Lower leg skin (tissue), 3 donors: ENCODE data around the gene IRAK4.

Source experiments
- POLR2A ChIP-seq, 2 donors: fragments of 450-650 bp; IDR thresholded peaks; one replicate each; pipeline ENCODE4 v1.6.1; 2016 to 2017; ENCODE audit warnings: antibody characterized with exemption in 2 of 2, mild to moderate bottlenecking in 1 of 2, moderate library complexity in 1 of 2
- TF ChIP-seq, protein P1 (sequence below), 3 donors: fragments of 450-650 bp; IDR thresholded peaks; one replicate each; pipeline ENCODE4 v1.5.1; 2016; ENCODE audit warnings: antibody characterized with exemption in 3 of 3, mild to moderate bottlenecking in 3 of 3, moderate library complexity in 2 of 3

DNA sequence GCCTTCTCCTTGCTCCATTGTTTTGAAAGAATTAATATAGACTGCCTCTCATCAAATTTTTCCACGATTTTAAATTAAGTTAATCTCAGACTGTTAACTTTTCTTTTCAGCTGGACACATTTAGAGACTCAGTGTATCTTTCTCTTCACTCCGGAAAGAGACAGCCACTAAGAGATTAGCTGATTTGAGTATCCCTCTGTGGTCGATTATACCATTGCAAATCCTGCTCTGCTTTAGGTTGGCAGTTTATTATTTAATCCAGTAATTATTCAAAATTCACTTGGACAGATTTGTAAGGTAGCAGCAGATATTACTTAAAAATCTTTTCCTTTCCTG lies 48.0 kb downstream of the IRAK4 start:
- TF ChIP-seq, protein P1, sequence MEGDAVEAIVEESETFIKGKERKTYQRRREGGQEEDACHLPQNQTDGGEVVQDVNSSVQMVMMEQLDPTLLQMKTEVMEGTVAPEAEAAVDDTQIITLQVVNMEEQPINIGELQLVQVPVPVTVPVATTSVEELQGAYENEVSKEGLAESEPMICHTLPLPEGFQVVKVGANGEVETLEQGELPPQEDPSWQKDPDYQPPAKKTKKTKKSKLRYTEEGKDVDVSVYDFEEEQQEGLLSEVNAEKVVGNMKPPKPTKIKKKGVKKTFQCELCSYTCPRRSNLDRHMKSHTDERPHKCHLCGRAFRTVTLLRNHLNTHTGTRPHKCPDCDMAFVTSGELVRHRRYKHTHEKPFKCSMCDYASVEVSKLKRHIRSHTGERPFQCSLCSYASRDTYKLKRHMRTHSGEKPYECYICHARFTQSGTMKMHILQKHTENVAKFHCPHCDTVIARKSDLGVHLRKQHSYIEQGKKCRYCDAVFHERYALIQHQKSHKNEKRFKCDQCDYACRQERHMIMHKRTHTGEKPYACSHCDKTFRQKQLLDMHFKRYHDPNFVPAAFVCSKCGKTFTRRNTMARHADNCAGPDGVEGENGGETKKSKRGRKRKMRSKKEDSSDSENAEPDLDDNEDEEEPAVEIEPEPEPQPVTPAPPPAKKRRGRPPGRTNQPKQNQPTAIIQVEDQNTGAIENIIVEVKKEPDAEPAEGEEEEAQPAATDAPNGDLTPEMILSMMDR (IDR thresholded peaks at IDR 0.05): no peak
- no peak for TF ChIP-seq POLR2A (IDR thresholded peaks at IDR 0.05)
